NCI-H510A treated with DMSO at 0.1 percent for 48 hours (cell line): ENCODE measurements around the gene UNC93B1.
"Not testable (repeated sequence)": the region's sequence is repeated elsewhere in the genome, so short reads cannot be mapped to it uniquely, and the experiment has no call there.

ENCODE experiments used
- DNase-seq: peaks from one replicate; lab custom pipeline; 2025; lab: John Stamatoyannopoulos, UW

UNC93B1 gene

GRCh38 chr11:68009391-68010089 is 5.6 kb upstream of the UNC93B1 start:
- no peak for DNase-seq

GRCh38 chr11:68008381-68009337 is 4.8 kb upstream of the UNC93B1 start:
- DNase-seq: peak; percentile 39

- no peak for DNase-seq
Measured at GRCh38 chr11:68007498-68008380, 3.8 kb upstream of the UNC93B1 start.

GRCh38 chr11:68006606-68007166 is 2.8 kb upstream of the UNC93B1 start:
- no peak for DNase-seq

GRCh38 chr11:68004551-68005335 is 846 bp upstream of the UNC93B1 start:
- DNase-seq: peak; percentile 20

GRCh38 chr11:68002938-68003845 is 705 bp downstream of the UNC93B1 start:
- DNase-seq: peak; percentile 59

GRCh38 chr11:68002575-68002937 is 1.3 kb downstream of the UNC93B1 start:
- no peak for DNase-seq

- no peak for DNase-seq
Measured at GRCh38 chr11:67999704-68000103, 4.2 kb downstream of the UNC93B1 start.

- no peak for DNase-seq
Measured at GRCh38 chr11:67999201-67999629, 4.7 kb downstream of the UNC93B1 start.

GRCh38 chr11:67998150-67999045 is 5.5 kb downstream of the UNC93B1 start:
- DNase-seq: no peak

GRCh38 chr11:67997475-67997921 is 6.4 kb downstream of the UNC93B1 start:
- no peak for DNase-seq

- DNase-seq: no peak
Measured at GRCh38 chr11:67996622-67997474, 7.0 kb downstream of the UNC93B1 start.

- DNase-seq: no peak
Measured at GRCh38 chr11:67996051-67996450, 7.8 kb downstream of the UNC93B1 start.

GRCh38 chr11:67995579-67995978 is 8.3 kb downstream of the UNC93B1 start:
- DNase-seq: not testable (repeated sequence)

- DNase-seq: not testable (repeated sequence)
Measured at GRCh38 chr11:67995129-67995528, 8.8 kb downstream of the UNC93B1 start.

GRCh38 chr11:67994387-67994786 is 9.5 kb downstream of the UNC93B1 start:
- not testable (repeated sequence) for DNase-seq

- DNase-seq: peak; percentile 53
Measured at GRCh38 chr11:67993821-67994220, 10.1 kb downstream of the UNC93B1 start.
